Measurements from ENCODE around the gene ATF2.

ATF2 gene, protein sequence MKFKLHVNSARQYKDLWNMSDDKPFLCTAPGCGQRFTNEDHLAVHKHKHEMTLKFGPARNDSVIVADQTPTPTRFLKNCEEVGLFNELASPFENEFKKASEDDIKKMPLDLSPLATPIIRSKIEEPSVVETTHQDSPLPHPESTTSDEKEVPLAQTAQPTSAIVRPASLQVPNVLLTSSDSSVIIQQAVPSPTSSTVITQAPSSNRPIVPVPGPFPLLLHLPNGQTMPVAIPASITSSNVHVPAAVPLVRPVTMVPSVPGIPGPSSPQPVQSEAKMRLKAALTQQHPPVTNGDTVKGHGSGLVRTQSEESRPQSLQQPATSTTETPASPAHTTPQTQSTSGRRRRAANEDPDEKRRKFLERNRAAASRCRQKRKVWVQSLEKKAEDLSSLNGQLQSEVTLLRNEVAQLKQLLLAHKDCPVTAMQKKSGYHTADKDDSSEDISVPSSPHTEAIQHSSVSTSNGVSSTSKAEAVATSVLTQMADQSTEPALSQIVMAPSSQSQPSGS

DNA sequence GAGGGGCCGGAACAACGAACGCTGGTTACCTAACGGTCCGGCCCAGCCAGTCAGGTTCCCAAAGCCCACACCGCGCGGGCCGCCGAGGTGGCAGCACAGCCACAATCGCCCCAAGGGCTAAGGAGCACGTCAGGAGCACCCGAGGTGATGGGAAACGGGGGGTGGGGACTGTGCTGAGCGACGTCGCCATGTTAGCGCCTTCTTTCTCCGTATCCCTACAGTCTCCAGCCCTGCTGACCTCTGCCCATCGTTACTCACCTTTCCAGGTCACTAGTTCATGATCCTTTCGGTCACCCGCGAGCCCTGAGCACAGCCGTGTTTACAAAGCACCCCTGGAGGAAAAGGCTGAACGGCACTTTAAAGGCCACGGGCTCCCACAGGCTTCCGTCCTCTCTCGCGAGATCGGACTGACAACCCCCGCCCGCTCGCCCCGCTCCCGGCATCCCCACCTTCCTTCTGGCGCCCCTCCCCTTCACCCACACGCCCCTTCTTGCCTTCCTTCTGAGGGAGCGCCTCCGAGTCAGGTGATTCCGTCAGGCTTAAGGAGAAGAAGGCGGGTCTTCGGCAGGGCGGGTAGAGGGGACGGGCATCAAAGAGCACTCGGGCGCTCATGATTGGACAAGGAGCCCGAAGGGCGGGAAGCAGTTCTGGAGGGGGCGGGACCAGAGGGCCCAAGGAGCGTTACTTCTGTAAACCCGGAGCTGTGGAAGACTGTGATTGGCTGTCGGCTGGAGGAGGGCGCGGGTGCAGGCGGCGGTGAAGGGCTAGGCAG, at the start of gene ATF2:
Gene ATF2, minus strand, starts transcription at position 412 of the 772 bp plus-strand sequence. CDS start 31,760 bp downstream, outside the sequence.
- DNase-seq (ENCODE audit: low read depth, low spot score), result peak; percentile 96

DNA sequence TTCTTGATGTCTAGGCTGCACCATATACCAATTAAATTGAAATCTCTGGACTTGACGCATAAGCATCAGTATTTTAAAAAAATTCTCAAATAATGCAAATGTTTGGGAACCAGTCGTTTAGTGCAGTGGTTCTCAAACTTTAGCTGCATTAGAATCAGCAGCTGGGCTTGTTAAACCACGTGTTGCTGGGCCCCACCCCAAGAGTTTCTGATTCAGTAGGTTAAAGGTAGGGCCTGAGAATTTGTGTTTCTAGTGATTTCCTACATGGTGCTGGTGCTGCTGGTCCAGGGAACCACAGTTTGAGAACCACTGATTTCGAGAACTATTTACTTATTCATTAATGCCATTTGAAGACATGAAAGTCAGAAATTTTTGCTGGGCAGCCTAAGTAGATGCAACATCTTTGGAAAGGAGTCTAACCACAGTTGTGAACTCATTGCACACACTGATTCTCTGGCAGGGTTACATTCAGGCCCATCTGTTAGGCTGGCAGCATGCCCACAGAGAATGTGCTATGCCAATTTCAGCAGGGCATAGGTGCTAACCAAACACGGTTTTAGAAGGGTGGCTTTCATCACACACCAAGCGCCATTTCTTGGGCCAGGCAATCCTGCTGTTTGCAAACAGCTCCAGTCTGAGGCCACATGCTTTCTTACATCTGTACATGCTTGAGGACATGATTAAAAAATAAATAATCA, 39.9 kb upstream of the ATF2 start:
- no peak for DNase-seq (ENCODE audit: low read depth, low spot score)

DNA sequence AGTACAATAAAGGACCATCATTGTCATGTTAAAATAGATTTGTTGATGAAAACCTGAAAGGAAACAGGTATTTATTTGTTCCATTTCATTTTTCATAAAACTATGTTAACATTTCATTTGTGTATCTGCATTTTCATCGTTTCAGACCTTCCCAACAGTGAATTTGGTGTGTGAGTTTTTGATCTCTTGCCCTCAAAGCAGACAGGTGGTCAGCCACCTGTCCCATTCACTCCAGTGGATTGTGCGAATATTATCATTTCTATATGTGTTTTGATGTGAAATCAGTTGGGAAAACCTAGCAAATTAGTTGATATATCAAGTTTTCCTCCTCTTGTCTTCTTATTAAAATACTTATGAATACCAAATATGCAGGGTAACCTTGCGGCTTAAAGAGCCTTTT, 38.9 kb upstream of the ATF2 start:
- DNase-seq (ENCODE audit: low read depth, low spot score), result no peak

DNA sequence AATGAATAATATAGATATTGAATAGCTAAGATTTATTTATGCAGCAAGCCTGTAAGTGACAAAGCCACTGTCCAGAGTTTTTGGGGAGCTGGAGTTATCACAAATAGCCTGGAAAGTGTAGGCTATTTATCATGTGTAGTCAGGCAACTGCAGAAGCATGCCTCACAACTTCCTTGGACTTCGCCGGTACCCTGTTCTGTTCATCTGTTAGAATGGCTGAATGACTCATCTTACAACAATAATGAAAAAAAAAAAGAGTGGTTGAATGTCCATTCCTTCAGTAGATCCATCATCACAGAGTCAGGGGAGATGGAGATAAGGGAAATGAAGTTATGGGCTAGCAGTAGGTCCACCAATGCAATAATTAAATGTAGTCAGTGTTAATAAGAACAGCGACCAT, 37.5 kb upstream of the ATF2 start:
- DNase-seq (ENCODE audit: low read depth, low spot score), result no peak

DNA sequence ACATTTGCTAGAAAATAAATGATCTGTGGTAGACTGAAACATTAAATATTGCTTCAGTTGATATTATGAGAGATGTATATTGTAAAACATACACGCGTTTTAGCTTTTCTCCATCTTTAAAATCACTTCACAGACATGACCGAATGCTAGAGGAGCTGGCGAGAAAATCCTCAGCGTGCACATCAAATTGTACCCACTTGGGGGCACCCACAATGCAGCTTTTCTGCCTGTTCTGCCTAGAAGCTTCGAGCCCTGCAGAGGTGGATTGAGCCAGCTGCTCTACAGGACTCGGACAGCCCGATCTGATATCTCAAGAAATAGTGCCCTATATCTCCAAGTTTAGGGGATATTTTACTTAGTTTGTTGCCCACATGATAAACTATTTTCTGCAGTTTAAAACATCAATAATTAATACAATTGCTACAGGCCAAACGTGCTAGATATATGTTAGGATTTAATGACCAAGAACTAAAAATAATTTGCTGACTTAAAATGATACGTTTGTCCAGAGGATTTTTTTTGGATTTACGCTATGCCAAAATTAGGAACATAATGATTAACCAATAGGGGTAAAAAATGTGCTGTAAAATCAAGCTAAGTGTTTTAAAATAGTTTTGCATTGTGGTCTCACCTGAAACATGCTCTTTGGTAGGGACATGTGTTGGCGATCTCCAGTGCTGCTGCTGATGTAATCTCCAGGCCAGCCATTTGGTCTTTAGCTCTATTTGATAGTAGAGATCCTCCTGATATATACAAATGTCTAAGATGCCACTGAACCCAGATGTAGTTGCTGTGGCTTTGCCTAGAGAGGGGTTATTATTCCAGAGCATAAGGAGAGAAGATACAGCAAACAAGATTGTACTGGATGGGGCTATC, 35.9 kb upstream of the ATF2 start:
- DNase-seq (ENCODE audit: low read depth, low spot score), result peak; percentile 6

DNA sequence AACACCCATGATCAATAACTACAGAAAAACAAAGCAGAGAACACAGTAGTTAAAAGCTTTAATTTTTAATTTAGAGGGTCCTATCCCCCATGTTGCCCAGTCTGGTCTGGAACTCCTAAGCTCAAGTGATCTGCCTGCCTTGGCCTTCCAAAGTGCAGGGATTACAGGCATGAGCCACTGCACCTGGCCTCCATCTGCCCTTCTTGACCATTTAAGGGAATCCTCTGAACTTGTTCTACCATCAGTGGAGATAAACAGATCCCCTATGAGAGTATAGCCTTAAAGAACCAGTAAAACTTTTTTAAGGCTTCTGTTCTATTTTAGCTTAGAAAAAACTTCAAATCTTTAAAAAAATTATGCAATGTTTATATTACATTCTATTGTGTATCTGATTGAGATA, 27.0 kb upstream of the ATF2 start:
- no peak for DNase-seq (ENCODE audit: low read depth, low spot score)

DNA sequence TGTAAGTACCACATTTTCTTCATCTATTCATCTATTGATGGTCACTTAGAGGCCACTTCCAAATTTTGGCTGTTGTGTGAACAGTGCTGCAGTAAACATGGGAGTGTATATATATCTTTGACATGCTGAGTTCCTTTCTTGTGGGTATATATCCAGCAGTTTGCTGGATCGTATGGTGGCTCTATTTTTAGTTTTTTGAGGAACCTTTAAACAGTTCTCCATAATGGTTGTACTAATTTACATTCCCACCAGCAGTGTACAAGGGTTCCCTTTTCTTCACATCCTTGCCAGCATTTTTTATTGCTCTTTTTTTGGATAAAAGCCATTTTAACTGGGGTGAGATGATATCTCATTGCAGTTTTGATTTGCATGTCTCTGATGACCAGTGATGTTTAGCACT, 20.8 kb upstream of the ATF2 start:
- DNase-seq (ENCODE audit: low read depth, low spot score), result no peak

DNA sequence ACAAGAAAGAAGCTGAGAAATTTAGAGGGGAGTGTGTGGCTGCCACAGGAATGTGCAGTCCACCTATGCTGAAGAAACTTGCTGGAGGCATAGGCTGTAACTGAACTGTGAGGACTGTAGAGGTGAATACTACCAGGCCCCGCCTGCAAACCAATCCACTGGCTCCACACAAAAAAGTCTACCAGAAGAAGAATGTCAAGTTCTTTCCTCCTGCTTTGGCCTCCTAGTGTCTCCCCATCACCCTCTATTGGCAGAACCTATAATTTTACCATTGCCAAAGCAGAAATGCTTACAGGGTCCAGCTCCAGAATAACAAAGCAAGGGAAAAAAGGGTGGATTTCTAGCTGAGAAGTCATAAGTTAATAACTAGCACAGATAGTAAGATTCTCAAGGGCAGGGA, 19.4 kb upstream of the ATF2 start:
- no peak for DNase-seq (ENCODE audit: low read depth, low spot score)

DNA sequence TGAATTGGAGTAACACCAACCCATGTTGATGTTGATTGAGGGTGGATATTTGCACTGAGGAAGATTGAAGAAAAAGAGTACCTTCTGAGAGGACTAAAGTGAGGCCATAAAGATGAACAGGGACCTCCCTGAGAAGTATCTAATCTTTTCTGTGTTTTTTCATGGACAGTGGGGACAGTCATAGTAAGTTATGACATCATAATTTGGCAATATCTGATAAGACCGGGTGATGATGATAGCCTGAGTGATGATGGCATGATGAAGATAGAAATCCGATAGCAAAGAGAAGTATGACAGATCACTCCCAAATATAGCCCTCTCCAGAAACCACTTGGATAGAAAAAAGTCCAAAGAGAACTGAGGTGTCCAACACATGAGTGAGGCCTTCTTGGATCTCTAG, 15.7 kb upstream of the ATF2 start:
- no peak for DNase-seq (ENCODE audit: low read depth, low spot score)

DNA sequence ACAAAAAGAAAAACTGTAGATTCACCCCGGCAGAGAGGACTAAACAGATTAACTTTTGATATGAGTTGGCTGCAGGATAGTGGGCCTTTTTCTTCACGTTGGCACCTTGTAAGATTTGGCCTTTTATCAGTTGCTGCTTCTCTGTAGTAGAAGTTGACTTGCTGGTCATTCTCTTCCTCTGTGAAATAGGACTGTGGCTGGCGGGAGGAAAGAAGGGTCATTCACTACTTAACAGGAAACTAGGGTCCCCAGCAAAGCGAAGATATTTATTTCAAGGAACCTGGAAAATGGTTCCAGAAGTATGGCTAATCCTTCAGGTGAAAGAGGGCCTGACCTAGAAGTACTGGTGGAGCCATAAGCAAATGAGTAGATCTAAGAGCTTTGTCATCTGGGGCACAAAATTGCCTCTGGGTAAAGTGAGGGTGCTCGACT, 13.9 kb upstream of the ATF2 start:
- no peak for DNase-seq (ENCODE audit: low read depth, low spot score)

DNA sequence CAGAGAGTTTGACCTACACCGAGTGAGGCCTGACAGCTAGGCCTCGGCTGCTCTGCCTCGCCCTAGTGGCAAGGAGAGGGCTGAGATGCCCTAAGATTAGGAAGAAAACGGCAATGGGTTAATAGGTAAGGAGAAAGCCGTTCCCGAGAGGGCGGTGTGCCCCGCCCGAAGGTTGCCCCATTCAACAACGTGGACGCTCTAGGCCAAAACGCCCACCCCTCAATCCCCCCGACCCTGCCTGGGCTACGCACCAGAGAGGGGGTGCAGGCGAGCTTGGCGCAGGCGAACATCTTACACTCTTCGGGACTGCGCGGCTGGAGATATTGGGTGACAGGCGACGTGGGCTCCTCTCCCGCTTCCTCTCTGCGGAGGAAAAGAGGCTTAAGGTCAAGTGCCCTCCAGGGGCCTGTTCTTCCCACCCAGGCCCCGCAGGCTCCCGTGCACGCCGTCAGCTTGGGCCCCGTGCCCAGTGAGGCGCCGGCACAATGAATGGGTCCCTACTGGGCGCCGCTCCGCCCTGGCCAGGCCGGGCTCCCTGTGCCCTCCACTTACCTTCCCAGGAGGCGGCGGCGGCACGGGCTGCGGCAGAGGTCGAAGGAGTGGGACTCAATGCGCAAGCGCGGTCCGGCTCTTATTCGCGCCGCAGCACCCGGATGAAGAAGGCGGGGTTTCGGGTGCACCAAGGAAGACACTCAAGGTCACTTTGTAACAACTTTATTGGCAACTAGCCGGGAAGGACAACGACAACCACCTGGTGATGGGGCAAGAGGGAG, 13.3 kb upstream of the ATF2 start, which contains the start of gene ATP5MC3:
Gene ATP5MC3, minus strand, starts transcription at position 607 of the 773 bp plus-strand sequence. Its CDS starts 317 bp downstream, at position 290.
- DNase-seq (ENCODE audit: low read depth, low spot score), result peak; percentile 80

DNA sequence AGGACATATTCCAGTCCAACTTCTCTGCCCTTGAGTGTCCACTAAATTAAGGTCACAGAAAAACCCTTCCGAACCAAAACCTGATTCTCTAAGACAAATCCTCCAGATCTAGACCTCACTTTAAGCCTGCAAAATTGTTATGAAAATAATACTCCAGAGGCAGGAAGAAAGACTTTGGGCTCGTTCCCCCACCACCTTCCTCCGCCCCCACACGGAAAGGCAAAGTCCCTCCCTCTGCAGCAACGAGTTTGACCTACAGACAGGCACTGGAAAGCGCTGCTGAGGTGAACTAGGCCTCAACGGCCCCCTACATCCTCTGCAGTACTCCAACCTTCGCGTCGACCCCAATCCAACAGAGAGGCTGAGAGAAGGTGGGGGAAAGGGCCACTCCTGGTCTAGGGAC, 12.7 kb upstream of the ATF2 start:
- no peak for DNase-seq (ENCODE audit: low read depth, low spot score)

DNA sequence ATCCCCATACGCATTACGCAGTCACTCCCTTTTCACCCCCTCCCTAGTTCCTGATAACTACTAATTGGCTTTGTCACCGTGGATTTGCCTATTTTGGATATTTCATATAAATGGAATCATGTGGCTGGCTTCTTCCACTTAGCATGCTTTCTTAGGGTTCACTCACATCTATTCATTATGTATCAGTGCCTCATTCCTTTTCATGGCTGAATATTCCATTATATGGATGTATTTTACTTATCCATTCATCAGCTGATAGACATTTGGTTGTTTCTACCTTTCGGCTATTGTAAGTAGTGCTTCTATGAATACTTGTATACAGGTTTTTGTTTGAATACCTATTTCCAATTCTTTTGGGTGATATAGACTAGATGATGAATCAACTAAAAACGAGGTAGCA, 8.6 kb upstream of the ATF2 start:
- DNase-seq (ENCODE audit: low read depth, low spot score), result no peak

DNA sequence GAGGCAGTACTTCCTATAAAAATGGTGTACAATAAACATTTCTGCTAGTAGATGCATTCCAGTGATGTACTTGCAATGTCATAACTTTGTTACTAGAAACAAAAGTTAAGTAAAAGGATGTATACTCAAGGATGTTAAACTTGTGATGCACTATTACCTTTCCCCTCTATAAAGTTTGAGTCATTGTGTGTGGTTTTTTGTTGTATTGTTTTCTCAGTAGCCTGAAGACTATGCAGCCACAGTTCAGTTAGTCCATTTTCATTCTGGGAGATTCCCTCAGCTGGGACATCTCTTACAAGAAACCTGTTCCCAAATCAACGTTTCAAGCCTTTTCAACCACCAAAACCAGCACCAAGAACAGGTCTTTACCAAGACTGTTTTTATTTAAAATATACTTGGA, 7.9 kb upstream of the ATF2 start:
- DNase-seq (ENCODE audit: low read depth, low spot score), result no peak

DNA sequence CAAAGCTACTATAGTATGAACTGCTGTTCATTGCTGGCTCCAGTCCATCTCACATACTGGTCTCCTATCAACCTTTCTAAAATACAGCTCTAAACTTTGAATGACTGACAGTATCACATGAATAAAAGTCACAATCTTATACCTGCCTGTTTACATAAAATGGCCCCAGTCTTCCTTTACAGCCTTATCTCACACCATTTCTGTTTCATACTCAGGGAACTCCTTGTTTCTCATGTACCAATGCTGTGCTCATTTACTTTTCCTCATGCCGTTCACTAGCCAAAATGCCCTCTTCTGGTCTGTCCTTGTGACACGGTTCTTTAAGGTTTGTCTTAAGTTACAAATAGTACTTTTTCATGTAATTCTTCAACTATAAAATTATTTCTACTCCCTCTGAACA, 7.3 kb upstream of the ATF2 start:
- DNase-seq (ENCODE audit: low read depth, low spot score), result no peak

DNA sequence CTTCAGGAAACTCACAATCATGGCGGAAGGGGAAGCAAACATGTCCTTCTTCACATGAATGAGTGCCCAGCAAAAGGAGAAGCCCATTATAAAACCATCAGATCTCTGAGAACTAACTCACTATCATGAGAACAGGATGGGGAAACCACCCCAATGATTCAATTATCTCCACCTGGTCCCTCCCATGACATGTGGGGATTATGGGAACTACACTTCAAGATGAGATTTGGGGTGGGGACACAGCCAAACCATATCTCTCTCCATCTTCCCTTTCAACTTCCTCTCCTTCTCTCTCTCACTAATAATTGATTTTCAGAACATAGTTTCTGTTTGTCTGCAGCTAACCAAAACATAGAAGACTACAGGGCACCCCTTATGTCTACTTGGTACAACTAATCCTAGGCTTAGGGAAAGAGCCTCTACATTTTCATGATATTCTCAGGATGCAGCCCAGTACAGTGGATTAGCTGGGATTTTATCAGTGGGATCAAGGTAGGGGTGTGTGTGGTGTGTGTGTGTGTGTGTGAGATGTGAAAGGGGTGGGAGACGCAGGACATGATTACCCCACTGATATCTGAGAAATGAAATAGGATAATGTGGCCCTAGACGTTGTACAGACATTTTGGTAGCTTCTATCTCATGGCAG, 2.8 kb upstream of the ATF2 start:
- DNase-seq (ENCODE audit: low read depth, low spot score), result no peak

DNA sequence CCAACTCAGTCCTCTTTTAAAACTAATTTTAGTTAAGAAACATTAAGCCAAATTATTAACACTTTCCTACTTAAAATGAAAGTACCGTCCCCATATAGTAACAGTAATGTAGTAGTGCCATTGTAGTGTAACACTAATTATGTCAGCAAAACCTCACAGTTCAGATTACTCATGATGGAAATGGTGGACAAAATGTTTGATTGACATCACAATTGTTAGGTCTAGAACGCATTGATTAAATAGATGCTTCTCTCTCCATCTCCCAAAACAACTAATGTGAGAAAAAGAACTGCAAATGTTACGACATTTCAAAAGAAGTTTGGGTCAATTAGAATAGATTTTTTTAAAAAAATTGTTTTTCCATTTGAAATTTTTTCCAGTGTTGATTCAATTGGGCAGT, 1.2 kb upstream of the ATF2 start:
- no peak for DNase-seq (ENCODE audit: low read depth, low spot score)

DNA sequence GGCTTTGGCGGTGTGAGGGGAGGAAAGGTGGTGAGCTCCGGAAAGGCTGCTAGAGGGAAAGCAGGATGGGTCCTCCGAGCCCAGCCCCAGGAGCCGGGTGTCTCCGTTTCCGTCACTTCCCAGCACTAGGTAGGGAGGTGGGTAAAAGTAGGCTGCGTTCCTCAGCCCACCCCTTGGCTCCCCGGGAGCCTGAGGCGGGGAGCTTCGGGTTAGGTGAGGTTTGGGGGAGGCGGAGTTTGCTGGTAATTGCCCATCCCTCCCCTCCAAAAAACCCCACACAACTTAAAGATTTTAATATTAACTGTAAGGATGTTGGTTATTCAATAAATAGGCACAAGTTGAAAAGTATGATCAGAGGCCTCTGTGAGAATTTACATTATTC, 552 bp upstream of the ATF2 start:
- no peak for DNase-seq (ENCODE audit: low read depth, low spot score)

DNA sequence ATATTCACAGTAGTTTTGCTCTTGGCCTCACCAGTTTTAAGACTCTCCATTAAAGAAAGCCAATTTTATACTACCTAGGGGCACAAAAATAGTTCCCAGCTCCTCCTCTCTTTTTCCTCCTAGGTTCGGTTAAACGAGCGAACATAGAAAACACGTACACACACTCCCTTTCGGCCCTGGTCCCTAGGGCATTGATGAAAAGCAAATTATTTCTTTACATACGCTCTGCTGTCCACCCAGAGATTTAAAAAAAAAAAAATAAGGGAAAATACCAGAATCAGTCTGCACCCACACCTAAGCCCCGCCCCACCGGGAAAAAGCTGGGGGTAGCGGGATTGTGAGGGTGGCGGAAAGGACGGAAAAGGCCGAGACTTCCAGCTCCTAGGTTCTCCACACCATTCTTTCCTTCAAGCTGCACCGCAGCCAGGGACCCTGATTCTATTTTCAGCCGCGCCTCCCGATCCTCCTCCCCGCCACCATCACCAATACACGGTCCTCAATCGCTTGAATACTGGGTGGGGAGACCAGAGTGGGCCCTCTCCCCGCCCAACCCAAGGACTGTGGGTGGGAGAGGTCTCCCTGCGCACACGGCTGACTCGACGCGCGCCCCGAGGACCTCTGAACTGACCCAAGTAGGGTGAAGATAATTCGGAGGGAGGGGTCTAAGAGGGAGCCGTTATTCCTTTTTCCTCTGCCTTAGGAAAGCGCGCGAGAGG, 769 bp downstream of the ATF2 start:
- DNase-seq (ENCODE audit: low read depth, low spot score), result no peak
